Activated B cell treated with CpG ODN at 0.5 μM for 24 hours (primary cell): ENCODE measurements around the gene DGKI. TPM values are rescaled to one million over a fixed set of nuclear protein-coding genes. Genes with fewer than 3 reads are reported as not detected.

ENCODE experiments used
- ATAC-seq: fragments of 200-7000 bp; cut with Tn5 transposase; one replicate; pipeline ENCODE4 v1.10.0; 2021; ENCODE audit warnings: low read depth, mild to moderate bottlenecking, moderate library complexity
- CTCF ChIA-PET: fragments of 350-600 bp; sonication (Branson Sonifier 250); formaldehyde crosslinking; loops from one replicate; lab custom pipeline; 2021; ENCODE audit warnings: antibody characterized with exemption; lab: Charles Lee
- POLR2A ChIA-PET: fragments of 350-600 bp; sonication (Branson Sonifier 250); formaldehyde crosslinking; loops from one replicate; lab custom pipeline; 2021; ENCODE audit warnings: antibody characterized with exemption; lab: Charles Lee
- DNase-seq: peaks from one replicate; pipeline ENCODE4 v3.0.0; 2022
- H3K27ac Mint-ChIP-seq: one replicate; pipeline ENCODE4 v1.8.0; 2020; ENCODE audit warnings: mixed read lengths
- H3K27me3 Mint-ChIP-seq: one replicate; pipeline ENCODE4 v1.8.0; 2021; ENCODE audit warnings: mixed read lengths
- H3K36me3 Mint-ChIP-seq: one replicate; pipeline ENCODE4 v1.8.0; 2021; ENCODE audit warnings: low read depth, mixed read lengths
- H3K4me1 Mint-ChIP-seq: one replicate; pipeline ENCODE4 v1.8.0; 2021; ENCODE audit warnings: mixed read lengths
- H3K4me3 Mint-ChIP-seq: one replicate; pipeline ENCODE4 v1.8.0; 2020; ENCODE audit warnings: mild to moderate bottlenecking, mixed read lengths
- H3K9me3 Mint-ChIP-seq: one replicate; pipeline ENCODE4 v1.8.0; 2020; ENCODE audit warnings: mixed read lengths
- intact Hi-C: fragments of 100-400 bp; cut with micrococcal nuclease; formaldehyde crosslinking; loops from one replicate; pipeline ENCODE4 v1.15.1; 2024
- total RNA-seq: library from RNA; stranded (reverse); gene quantifications from 2 replicates; pipeline ENCODE4 v1.2.3, GENCODE V29; 2022
- TF ChIP-seq, protein P1 (sequence below): fragments of 200-600 bp; IDR thresholded peaks from one replicate; pipeline ENCODE4 v1.8.0; 2022; ENCODE audit warnings: antibody characterized with exemption, mild to moderate bottlenecking

The DGKI gene
- total RNA-seq, 1 donor from 2014 or later: not detected

DNA sequence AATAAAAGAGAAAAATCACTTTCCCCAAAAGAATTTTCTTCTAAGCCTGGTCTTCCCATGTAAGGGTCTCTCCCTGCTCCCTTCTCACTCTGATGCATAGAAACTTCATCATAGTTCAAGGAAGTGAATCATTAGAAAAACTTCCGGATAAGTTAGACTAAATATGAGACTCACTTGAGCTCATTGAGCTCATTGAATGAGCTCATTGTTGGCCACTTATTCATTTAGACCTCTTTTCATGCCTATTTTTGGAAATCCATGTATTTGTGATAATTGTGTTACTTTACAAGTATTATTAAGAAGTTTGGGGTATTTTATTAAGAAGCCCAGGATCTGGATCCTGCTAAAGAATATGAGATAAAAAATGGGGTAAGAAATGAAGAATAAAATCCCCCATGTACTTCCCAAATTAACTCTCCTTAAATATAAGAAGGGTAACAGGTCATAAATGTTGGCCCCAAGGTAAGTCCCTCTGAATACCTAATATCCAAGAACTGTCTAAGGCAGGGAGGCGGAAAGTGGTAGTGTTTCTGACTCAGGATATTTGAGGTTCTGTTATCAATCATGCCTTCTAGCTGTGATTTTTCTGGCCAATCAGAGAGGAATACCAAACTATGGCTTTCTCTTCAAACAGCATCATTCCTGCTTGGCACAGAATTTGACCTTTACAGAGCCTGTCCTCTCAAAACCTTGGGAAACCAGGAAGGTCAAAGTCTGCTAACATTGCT is 266.7 kb downstream of the DGKI start:
- Mint-ChIP-seq H3K9me3 (no peaks in the 10 kb centered on the region), H3K4me1 (no peaks in the 10 kb centered on the region), H3K27me3 (no peaks in the 10 kb centered on the region), H3K36me3 (no peaks in the 10 kb centered on the region), H3K27ac (no peak overlapping the region), H3K4me3 (no peak overlapping the region)
- ATAC-seq: no peak
- ChIA-PET CTCF (no interaction called here), POLR2A (no interaction called here)
- TF ChIP-seq, protein P1, sequence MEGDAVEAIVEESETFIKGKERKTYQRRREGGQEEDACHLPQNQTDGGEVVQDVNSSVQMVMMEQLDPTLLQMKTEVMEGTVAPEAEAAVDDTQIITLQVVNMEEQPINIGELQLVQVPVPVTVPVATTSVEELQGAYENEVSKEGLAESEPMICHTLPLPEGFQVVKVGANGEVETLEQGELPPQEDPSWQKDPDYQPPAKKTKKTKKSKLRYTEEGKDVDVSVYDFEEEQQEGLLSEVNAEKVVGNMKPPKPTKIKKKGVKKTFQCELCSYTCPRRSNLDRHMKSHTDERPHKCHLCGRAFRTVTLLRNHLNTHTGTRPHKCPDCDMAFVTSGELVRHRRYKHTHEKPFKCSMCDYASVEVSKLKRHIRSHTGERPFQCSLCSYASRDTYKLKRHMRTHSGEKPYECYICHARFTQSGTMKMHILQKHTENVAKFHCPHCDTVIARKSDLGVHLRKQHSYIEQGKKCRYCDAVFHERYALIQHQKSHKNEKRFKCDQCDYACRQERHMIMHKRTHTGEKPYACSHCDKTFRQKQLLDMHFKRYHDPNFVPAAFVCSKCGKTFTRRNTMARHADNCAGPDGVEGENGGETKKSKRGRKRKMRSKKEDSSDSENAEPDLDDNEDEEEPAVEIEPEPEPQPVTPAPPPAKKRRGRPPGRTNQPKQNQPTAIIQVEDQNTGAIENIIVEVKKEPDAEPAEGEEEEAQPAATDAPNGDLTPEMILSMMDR: no peak
- intact Hi-C loops: no loop called here
- no peak for DNase-seq

DNA sequence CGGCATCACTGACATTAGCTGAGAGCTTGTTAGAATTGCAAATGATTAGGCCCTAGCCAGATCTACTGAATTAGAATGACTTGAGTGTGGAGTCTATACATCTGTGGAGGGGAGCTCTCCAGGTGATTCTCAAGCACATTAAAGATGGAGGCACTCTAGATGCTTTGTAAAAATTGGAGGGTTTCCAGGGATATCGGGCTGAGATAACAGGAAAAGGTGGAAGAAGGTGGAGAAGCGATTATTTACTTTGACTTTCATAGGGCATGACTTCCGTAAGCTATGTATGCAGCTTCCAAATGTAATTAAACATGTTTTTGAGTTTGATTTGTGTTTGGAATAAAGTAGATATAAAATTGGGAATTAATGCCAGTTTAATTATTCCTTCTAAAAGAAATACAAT is 268.2 kb downstream of the DGKI start:
- TF ChIP-seq, protein P1: no peak
- no peak for ATAC-seq
- intact Hi-C loops: no loop called here
- no peaks in the 10 kb centered on the region for H3K9me3 Mint-ChIP-seq
- no peak overlapping the region for H3K4me3 Mint-ChIP-seq
- H3K27ac Mint-ChIP-seq: no peak overlapping the region
- no peaks in the 10 kb centered on the region for H3K36me3 Mint-ChIP-seq
- no peak for DNase-seq
- CTCF ChIA-PET: no interaction called here
- POLR2A ChIA-PET: no interaction called here
- no peaks in the 10 kb centered on the region for H3K27me3 Mint-ChIP-seq
- H3K4me1 Mint-ChIP-seq: no peaks in the 10 kb centered on the region

DNA sequence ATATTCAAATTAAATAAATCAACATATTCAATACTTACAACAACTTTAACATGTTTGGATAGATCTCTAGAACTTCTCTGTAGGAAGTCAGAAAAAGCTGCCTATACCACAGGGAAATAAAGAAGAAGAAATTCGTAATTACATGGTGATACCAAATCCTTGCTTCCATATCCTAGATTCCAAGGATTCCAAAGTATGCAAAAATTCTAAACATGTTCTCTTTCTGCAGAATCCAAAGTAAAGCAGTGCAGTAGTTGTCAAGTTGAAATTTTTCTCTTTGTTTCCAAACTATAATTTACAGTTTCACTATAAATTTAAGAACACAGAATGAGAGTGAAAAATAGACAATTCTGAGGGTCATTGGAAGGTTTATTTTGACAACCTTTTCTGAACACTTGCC is 269.6 kb downstream of the DGKI start:
- ATAC-seq (no peak), DNase-seq (no peak)
- intact Hi-C loops: no loop called here
- no peaks in the 10 kb centered on the region for H3K4me1 Mint-ChIP-seq
- TF ChIP-seq, protein P1: no peak
- H3K9me3 Mint-ChIP-seq: no peaks in the 10 kb centered on the region
- no peak overlapping the region for H3K27ac Mint-ChIP-seq
- H3K27me3 Mint-ChIP-seq: no peaks in the 10 kb centered on the region
- ChIA-PET POLR2A (no interaction called here), CTCF (no interaction called here)
- no peak overlapping the region for H3K4me3 Mint-ChIP-seq
- H3K36me3 Mint-ChIP-seq: no peaks in the 10 kb centered on the region

DNA sequence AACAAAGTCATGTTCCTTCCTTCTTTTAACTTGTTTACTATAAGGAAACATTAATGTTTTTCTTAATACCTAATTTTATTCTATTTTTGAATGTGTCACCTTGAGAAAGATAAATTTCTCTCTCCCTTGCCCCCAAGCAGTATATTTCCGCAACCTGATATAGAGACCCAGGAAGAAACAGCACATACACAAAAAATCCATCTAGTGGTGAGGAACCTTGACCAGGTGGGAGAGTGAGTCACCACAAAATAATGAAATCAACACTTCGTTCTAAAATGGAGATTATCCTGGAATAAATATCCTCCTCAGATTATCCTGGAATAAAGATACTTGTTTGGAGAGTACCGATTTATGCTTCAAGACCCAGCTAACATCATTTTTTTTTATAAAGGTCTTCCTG is 270.3 kb downstream of the DGKI start:
- H3K4me3 Mint-ChIP-seq: no peak overlapping the region
- no peak overlapping the region for H3K27ac Mint-ChIP-seq
- no peaks in the 10 kb centered on the region for H3K4me1 Mint-ChIP-seq
- intact Hi-C loops: no loop called here
- no peaks in the 10 kb centered on the region for H3K9me3 Mint-ChIP-seq
- no peaks in the 10 kb centered on the region for H3K27me3 Mint-ChIP-seq
- H3K36me3 Mint-ChIP-seq: no peaks in the 10 kb centered on the region
- ChIA-PET POLR2A (no interaction called here), CTCF (no interaction called here)
- ATAC-seq (no peak), DNase-seq (no peak)
- TF ChIP-seq, protein P1: no peak

DNA sequence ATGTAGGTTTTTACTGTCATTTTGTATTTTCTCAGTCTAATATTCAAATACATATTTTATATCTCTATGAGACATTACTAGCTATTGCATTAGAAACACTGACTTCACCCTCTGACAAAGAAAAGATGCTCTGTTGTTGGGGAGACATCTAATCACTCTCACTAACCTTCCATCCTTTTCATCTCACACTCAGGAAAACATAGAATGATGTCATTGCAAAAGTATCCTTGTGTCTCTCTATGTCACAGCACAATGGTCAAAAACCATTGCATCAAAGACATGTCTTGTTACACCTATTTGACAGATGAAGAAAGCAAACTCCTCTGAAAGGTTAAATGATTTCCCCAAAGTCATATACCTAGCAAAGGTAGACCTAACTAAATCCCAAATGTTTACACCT is 272.0 kb downstream of the DGKI start:
- CTCF ChIA-PET: no interaction called here
- TF ChIP-seq, protein P1: no peak
- Mint-ChIP-seq H3K36me3 (no peaks in the 10 kb centered on the region), H3K27me3 (no peaks in the 10 kb centered on the region), H3K27ac (no peak overlapping the region), H3K4me3 (no peak overlapping the region), H3K4me1 (no peaks in the 10 kb centered on the region), H3K9me3 (no peaks in the 10 kb centered on the region)
- ATAC-seq (no peak), DNase-seq (no peak)
- POLR2A ChIA-PET: no interaction called here
- intact Hi-C loops: no loop called here
